Measurements from ENCODE around the gene PTPRG. TPM values are rescaled to one million over a fixed set of nuclear protein-coding genes. Genes with fewer than 3 reads are reported as not detected.

PTPRG gene
- total RNA-seq, 1 experiment from 2014 or later = 11.7 TPM

DNA sequence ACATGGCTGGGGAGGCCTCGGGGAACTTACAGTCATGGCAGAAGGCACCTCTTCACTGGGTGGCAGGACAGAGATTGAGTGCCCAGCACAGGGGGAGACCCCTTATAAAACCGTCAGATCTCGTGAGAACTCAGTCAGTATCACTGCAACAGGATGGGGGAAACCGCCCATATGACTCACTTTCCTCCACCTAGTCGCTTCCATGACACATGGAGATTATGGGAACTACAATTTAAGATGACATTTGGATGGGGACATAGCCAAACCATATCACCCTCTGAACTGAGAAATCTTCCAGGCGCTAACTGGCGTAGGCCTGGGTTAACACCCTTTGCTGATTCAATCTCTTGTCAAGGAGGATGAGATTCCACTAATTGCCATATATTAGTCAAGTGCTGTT is 419.7 kb downstream of the PTPRG start:
- intact Hi-C loops (cut with micrococcal nuclease; ENCODE audit: unreplicated experiment) = no loop called here
- Histone ChIP-seq H3K4me1 (ENCODE audit: insufficient read depth, low read length, poor library complexity, severe bottlenecking) (no peaks in the 10 kb centered on the region), H3K36me3 (ENCODE audit: insufficient read depth, low read length, poor library complexity, severe bottlenecking) (no peaks in the 10 kb centered on the region), H3K27ac (ENCODE audit: low read depth, low read length, poor library complexity, severe bottlenecking) (no peak overlapping the region), H3K27me3 (replicated peaks; ENCODE audit: insufficient read depth, low read depth, low read length, poor library complexity) (no peaks in the 10 kb centered on the region), H3K9me3 (ENCODE audit: low read depth, low read length, poor library complexity, severe bottlenecking) (no peaks in the 10 kb centered on the region), H3K4me3 (ENCODE audit: low read depth, low read length, poor library complexity, severe bottlenecking) (no peak overlapping the region)
- ChIA-PET POLR2A (ENCODE audit: low non-redundant PET) (no interaction called here), CTCF (no interaction called here)
- TF ChIP-seq, protein P1, sequence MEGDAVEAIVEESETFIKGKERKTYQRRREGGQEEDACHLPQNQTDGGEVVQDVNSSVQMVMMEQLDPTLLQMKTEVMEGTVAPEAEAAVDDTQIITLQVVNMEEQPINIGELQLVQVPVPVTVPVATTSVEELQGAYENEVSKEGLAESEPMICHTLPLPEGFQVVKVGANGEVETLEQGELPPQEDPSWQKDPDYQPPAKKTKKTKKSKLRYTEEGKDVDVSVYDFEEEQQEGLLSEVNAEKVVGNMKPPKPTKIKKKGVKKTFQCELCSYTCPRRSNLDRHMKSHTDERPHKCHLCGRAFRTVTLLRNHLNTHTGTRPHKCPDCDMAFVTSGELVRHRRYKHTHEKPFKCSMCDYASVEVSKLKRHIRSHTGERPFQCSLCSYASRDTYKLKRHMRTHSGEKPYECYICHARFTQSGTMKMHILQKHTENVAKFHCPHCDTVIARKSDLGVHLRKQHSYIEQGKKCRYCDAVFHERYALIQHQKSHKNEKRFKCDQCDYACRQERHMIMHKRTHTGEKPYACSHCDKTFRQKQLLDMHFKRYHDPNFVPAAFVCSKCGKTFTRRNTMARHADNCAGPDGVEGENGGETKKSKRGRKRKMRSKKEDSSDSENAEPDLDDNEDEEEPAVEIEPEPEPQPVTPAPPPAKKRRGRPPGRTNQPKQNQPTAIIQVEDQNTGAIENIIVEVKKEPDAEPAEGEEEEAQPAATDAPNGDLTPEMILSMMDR (conservative IDR thresholded peaks at IDR 0.05; ENCODE audit: low read depth, low read length) = no peak
- no peak for TF ChIP-seq EZH2 (IDR thresholded peaks at IDR 0.05; ENCODE audit: borderline replicate concordance, low read depth, low read length, poor library complexity, severe bottlenecking)
- no peak for DNase-seq (ENCODE audit: low spot score)
- BruUV-seq (replicated peaks) = no TSS peak

DNA sequence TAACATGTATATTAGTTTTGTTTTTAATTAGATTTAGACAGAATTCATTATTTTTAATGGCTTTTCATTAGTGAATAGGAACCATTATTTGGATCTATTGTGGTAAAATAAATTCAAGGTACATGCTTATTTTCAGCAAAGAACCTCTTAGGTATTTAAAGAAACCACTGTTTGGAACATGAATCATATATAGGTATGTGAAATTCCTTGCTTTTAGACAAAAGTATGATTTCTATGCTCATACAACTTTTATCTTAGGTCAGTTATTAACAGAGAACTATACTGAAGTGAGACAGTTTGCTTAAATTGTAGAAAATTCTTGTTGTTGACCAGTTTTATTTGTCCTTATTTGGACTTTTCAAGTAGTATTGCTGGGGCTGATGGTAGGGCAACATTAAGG is 422.1 kb downstream of the PTPRG start:
- no peaks in the 10 kb centered on the region for H3K9me3 ChIP-seq (ENCODE audit: low read depth, low read length, poor library complexity, severe bottlenecking)
- no peak for TF ChIP-seq EZH2 (IDR thresholded peaks at IDR 0.05; ENCODE audit: borderline replicate concordance, low read depth, low read length, poor library complexity, severe bottlenecking)
- TF ChIP-seq, protein P1 (conservative IDR thresholded peaks at IDR 0.05; ENCODE audit: low read depth, low read length) = no peak
- no peak overlapping the region for H3K27ac ChIP-seq (ENCODE audit: low read depth, low read length, poor library complexity, severe bottlenecking)
- no peak overlapping the region for H3K4me3 ChIP-seq (ENCODE audit: low read depth, low read length, poor library complexity, severe bottlenecking)
- intact Hi-C loops (cut with micrococcal nuclease; ENCODE audit: unreplicated experiment) = no loop called here
- H3K4me1 ChIP-seq (ENCODE audit: insufficient read depth, low read length, poor library complexity, severe bottlenecking) = no peaks in the 10 kb centered on the region
- no TSS peak for BruUV-seq (replicated peaks)
- H3K27me3 ChIP-seq (replicated peaks; ENCODE audit: insufficient read depth, low read depth, low read length, poor library complexity) = no peaks in the 10 kb centered on the region
- no peaks in the 10 kb centered on the region for H3K36me3 ChIP-seq (ENCODE audit: insufficient read depth, low read length, poor library complexity, severe bottlenecking)
- ChIA-PET CTCF (no interaction called here), POLR2A (ENCODE audit: low non-redundant PET) (interaction anchor here (0.6 kb wide), 1 partner anchor 108 kb away, joined by 3 read pairs; no protein-coding TSS in a partner anchor)
- no peak for DNase-seq (ENCODE audit: low spot score)

DNA sequence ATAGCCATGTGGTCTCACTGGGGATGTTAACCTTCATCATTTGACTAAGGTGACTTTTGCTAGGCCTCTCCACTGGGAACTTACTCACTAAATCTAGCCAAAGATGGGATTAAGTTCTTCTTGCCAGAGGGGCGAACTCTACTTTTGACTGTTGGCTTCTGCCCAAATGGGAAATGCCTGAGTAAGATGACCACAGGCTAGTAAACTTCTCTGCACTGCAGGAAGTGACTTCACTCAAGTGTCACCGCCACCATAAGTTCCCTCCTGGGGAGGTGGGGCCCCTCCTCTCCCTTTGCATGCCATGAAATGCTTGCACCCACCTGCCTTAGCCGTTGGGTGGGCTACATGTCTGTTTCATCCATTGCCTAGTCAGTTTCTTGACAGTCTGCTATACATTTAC is 423.6 kb downstream of the PTPRG start:
- intact Hi-C loops (cut with micrococcal nuclease; ENCODE audit: unreplicated experiment) = no loop called here
- ChIA-PET POLR2A (ENCODE audit: low non-redundant PET) (interaction anchor here (0.6 kb wide), 2 partner anchors 87 to 265 kb away, joined by 3 read pairs; no protein-coding TSS in a partner anchor), CTCF (no interaction called here)
- H3K4me1 ChIP-seq (ENCODE audit: insufficient read depth, low read length, poor library complexity, severe bottlenecking) = no peaks in the 10 kb centered on the region
- H3K27me3 ChIP-seq (replicated peaks; ENCODE audit: insufficient read depth, low read depth, low read length, poor library complexity) = no peaks in the 10 kb centered on the region
- H3K4me3 ChIP-seq (ENCODE audit: low read depth, low read length, poor library complexity, severe bottlenecking) = no peak overlapping the region
- peak; percentile 27 for DNase-seq (ENCODE audit: low spot score)
- no peaks in the 10 kb centered on the region for H3K36me3 ChIP-seq (ENCODE audit: insufficient read depth, low read length, poor library complexity, severe bottlenecking)
- no peaks in the 10 kb centered on the region for H3K9me3 ChIP-seq (ENCODE audit: low read depth, low read length, poor library complexity, severe bottlenecking)
- BruUV-seq (replicated peaks) = no TSS peak
- H3K27ac ChIP-seq (ENCODE audit: low read depth, low read length, poor library complexity, severe bottlenecking) = no peak overlapping the region
- TF ChIP-seq, protein P1 (conservative IDR thresholded peaks at IDR 0.05; ENCODE audit: low read depth, low read length) = no peak
